Measurements from ENCODE around the gene CBL.

Gene CBL

GRCh38 chr11:119320240-119320775 lies 114.2 kb downstream of the CBL start:
- CTCF ChIA-PET: interaction anchor here (0.8 to 9.8 kb wide), 22 partner anchors 12 to 218 kb away, joined by 3 to 342 read pairs (median 8); partner anchors contain the start of genes C1QTNF5, CBL, DPAGT1 and RNF26

GRCh38 chr11:119320776-119321524 lies 114.8 kb downstream of the CBL start:
- DNase-seq (ENCODE audit: low read depth, low spot score): no peak
- TF ChIP-seq CTCF (IDR thresholded peaks at IDR 0.05; ENCODE audit: insufficient read depth, low read length, missing control alignments): no peak
- CTCF ChIA-PET: interaction anchor here (0.6 to 9.8 kb wide), 32 partner anchors 12 to 230 kb away, joined by 3 to 342 read pairs (median 6); partner anchors contain the start of genes C1QTNF5, CBL, DPAGT1 and RNF26
- POLR2A ChIA-PET: interaction anchor here (0.5 to 1.4 kb wide), 6 partner anchors 13 to 140 kb away, joined by 3 read pairs; partner anchors contain the start of genes CBL and RNF26
- peak overlapping the region; percentile 46 for H3K4me3 ChIP-seq (ENCODE audit: low read depth, low read length)

More at GRCh38 chr11:119320240-119320775, 114.2 kb downstream of the CBL start:
- TF ChIP-seq CTCF (IDR thresholded peaks at IDR 0.05; ENCODE audit: insufficient read depth, low read length, missing control alignments): no peak
- POLR2A ChIA-PET: interaction anchor here (0.6 to 1.4 kb wide), 4 partner anchors 14 to 141 kb away, joined by 3 read pairs; partner anchors contain the start of genes CBL and RNF26
- peak overlapping the region; percentile 46 for H3K4me3 ChIP-seq (ENCODE audit: low read depth, low read length)
- no peak for DNase-seq (ENCODE audit: low read depth, low spot score)

- CTCF ChIA-PET: interaction anchor here (0.6 to 9.8 kb wide), 32 partner anchors 14 to 228 kb away, joined by 3 to 342 read pairs (median 8); partner anchors contain the start of genes C1QTNF5, CBL, HINFP and RNF26
- POLR2A ChIA-PET: no interaction called here
These were observed 116.2 kb downstream of the CBL start for GRCh38 chr11:119322360-119322739.

GRCh38 chr11:119322921-119323531 lies 116.9 kb downstream of the CBL start:
- POLR2A ChIA-PET: interaction anchor here (1.5 kb wide), 1 partner anchor 14 kb away, joined by 4 read pairs; no protein-coding TSS in a partner anchor
- no peak overlapping the region for H3K4me3 ChIP-seq (ENCODE audit: low read depth, low read length)
- CTCF ChIA-PET: interaction anchor here (0.6 to 9.8 kb wide), 63 partner anchors 13 to 719 kb away, joined by 3 to 342 read pairs (median 6); partner anchors contain the start of genes ABCG4, C1QTNF5, CBL and DPAGT1
- DNase-seq (ENCODE audit: low read depth, low spot score): no peak
- no peak for TF ChIP-seq CTCF (IDR thresholded peaks at IDR 0.05; ENCODE audit: insufficient read depth, low read length, missing control alignments)

More at GRCh38 chr11:119322360-119322739, 116.2 kb downstream of the CBL start:
- TF ChIP-seq CTCF (IDR thresholded peaks at IDR 0.05; ENCODE audit: insufficient read depth, low read length, missing control alignments): no peak
- no peak overlapping the region for H3K4me3 ChIP-seq (ENCODE audit: low read depth, low read length)
- no peak for DNase-seq (ENCODE audit: low read depth, low spot score)

GRCh38 chr11:119323532-119324033 lies 117.4 kb downstream of the CBL start:
- POLR2A ChIA-PET: interaction anchor here (1.5 kb wide), 1 partner anchor 14 kb away, joined by 4 read pairs; no protein-coding TSS in a partner anchor
- TF ChIP-seq CTCF (IDR thresholded peaks at IDR 0.05; ENCODE audit: insufficient read depth, low read length, missing control alignments): peak; percentile 65
- DNase-seq (ENCODE audit: low read depth, low spot score): no peak
- no peak overlapping the region for H3K4me3 ChIP-seq (ENCODE audit: low read depth, low read length)
- CTCF ChIA-PET: interaction anchor here (0.6 to 9.8 kb wide), 68 partner anchors 13 to 720 kb away, joined by 3 to 342 read pairs (median 6); partner anchors contain the start of genes ABCG4, C1QTNF5, CBL and DPAGT1
